ENCODE results near the gene SLC4A4. TPM values are rescaled to one million over a fixed set of nuclear protein-coding genes. Genes with fewer than 3 reads are reported as not detected.

SLC4A4 gene
- total and polyA plus RNA-seq, 2 of the 13 experiments (the other 11 are each of a cell fraction or from before 2014, with no cell fraction given) = 0.01 TPM; not detected in 1

GRCh38 chr4:71429962-71430361 is 91.1 kb downstream of the SLC4A4 start:
- in situ Hi-C loops (cut with HindIII; ENCODE audit: extremely low pct_ligation_motif_present, low pct_unique_long_range_greater_than_20kb) = no loop called here

More at GRCh38 chr4:71429962-71430361, 91.1 kb downstream of the SLC4A4 start:
- Histone ChIP-seq H3K4me1 (ENCODE audit: insufficient read depth, low read length) (no peaks in the 10 kb centered on the region), H3K9ac (ENCODE audit: insufficient read depth, low read depth, low read length) (no peak overlapping the region), H3K27me3 (ENCODE audit: control insufficient read depth in 1 of 2, insufficient read depth in 2 of 2, low read length in 2 of 2) (no peaks in the 10 kb centered on the region), H3K4me3 (replicated peaks in 1 of 3; ENCODE audit: insufficient read depth in 1 of 3, low read depth in 2 of 3, low read length in 3 of 3) (no peak overlapping the region), H3K36me3 (replicated peaks in 1 of 2; ENCODE audit: control insufficient read depth in 1 of 2, insufficient read depth in 2 of 2, low read length in 2 of 2) (no peaks in the 10 kb centered on the region), H2AFZ (ENCODE audit: low read length) (no peak overlapping the region), H4K20me1 (ENCODE audit: insufficient read depth, low read length) (no peaks in the 10 kb centered on the region), H3K27ac (ENCODE audit: extremely low read length, insufficient read depth, low read length) (no peak overlapping the region), H3K79me2 (ENCODE audit: insufficient read depth, low read length) (no peaks in the 10 kb centered on the region), H3K4me2 (ENCODE audit: low read depth, low read length) (no peak overlapping the region), H3K9me3 (ENCODE audit: low read length) (no peaks in the 10 kb centered on the region)
- DNase-seq (ENCODE audit: low spot score) (no peak), FAIRE-seq (no peak), ATAC-seq (no peak)
- TF ChIP-seq IKZF5 (CRISPR knock-in tag; IDR thresholded peaks at IDR 0.05) (no peak), ARID2 (CRISPR knock-in tag; IDR thresholded peaks at IDR 0.05; ENCODE audit: borderline replicate concordance) (no peak), IRF1 (CRISPR knock-in tag; IDR thresholded peaks at IDR 0.05; ENCODE audit: low read depth) (no peak), EHMT2 (IDR thresholded peaks at IDR 0.05; ENCODE audit: borderline replicate concordance, low read depth, low read length) (no peak), ZNF484 (CRISPR knock-in tag; IDR thresholded peaks at IDR 0.05; ENCODE audit: borderline replicate concordance, low read depth) (no peak), ZBTB1 (CRISPR knock-in tag; IDR thresholded peaks at IDR 0.05; ENCODE audit: borderline replicate concordance) (no peak), ZBTB44 (CRISPR knock-in tag; IDR thresholded peaks at IDR 0.05) (no peak)
- intact Hi-C loops (cut with micrococcal nuclease; ENCODE audit: unreplicated experiment) = no loop called here
- ChIA-PET CTCF (ENCODE audit: low intra/inter-chr PET ratio, low total read pairs) (no interaction called here), POLR2A (no interaction called here)
- no TSS peak for BruUV-seq (replicated peaks)

Data from HepG2 (cell line).